HepG2 (cell line): ENCODE results near the gene HS2ST1. TPM values are rescaled to one million over a fixed set of nuclear protein-coding genes. Genes with fewer than 3 reads are reported as not detected.

Experiments used
- ATAC-seq: fragments of 200-7000 bp; cut with Tn5 transposase; 3 replicates; pipeline ENCODE4 v1.9.1; 2020; ENCODE audit warnings: mild to moderate bottlenecking, moderate library complexity
- BruUV-seq: library from RNA; stranded (reverse); fragments of 400-500 nt; replicated peaks from 2 replicates; lab custom pipeline; 2021; lab: Mats Ljungman, UMichigan
- CTCF ChIA-PET: fragments of 300-600 bp; formaldehyde crosslinking; extraction: SDS; loops from one replicate; lab custom pipeline; 2021; ENCODE audit warnings: low total read pairs, inconsistent platforms, low intra/inter-chr PET ratio; lab: Yijun Ruan, JAX
- POLR2A ChIA-PET: fragments of 350-600 bp; sonication (Branson Sonifier 250); formaldehyde crosslinking; loops from one replicate; lab custom pipeline; 2020; ENCODE audit warnings: antibody characterized with exemption, inconsistent platforms; lab: Yijun Ruan, JAX
- DNase-seq: peaks from one replicate; pipeline ENCODE4 v3.0.0-alpha.2; 2015; ENCODE audit warnings: low spot score
- FAIRE-seq: peaks from 3 replicates; lab custom pipeline; 2011; peaks lifted over from hg19 to GRCh38; lab: Jason Lieb, UNC
- H2AFZ ChIP-seq: one replicate; pipeline ENCODE4 v1.6.1; 2011; ENCODE audit warnings: low read length, inconsistent platforms
- H3K27ac ChIP-seq: fragments of 300-600 bp; 3 replicates; pipeline ENCODE4 v1.8.0; 2011; ENCODE audit warnings: mixed run types, mild to moderate bottlenecking, mixed read lengths, low read length, inconsistent platforms; ENCODE audit not compliant: insufficient read depth; ENCODE audit errors: extremely low read length
- H3K27me3 ChIP-seq, 2 experiments: fragments of 200-600 bp in 1 of 2; 2 replicates in 1 of 2; 3 replicates in 1 of 2; pipeline versions ENCODE4 v1.6.0 to v1.8.0; 2011; ENCODE audit warnings: low read length in 2 of 2, mild to moderate bottlenecking in 2 of 2, moderate library complexity in 2 of 2, inconsistent platforms in 1 of 2; ENCODE audit not compliant: insufficient read depth in 2 of 2, control insufficient read depth in 1 of 2
- H3K36me3 ChIP-seq, 2 experiments: fragments of 200-600 bp in 1 of 2; replicated peaks in 1 of 2; 2 replicates in 1 of 2; 3 replicates in 1 of 2; pipeline versions ENCODE4 v1.5.1 to v1.8.0; 2011; ENCODE audit warnings: low read length in 2 of 2, inconsistent platforms in 1 of 2; ENCODE audit not compliant: insufficient read depth in 2 of 2, control insufficient read depth in 1 of 2
- H3K4me1 ChIP-seq: 2 replicates; pipeline ENCODE4 v1.5.1; 2012; ENCODE audit warnings: low read length, inconsistent platforms; ENCODE audit not compliant: insufficient read depth
- H3K4me2 ChIP-seq: 2 replicates; pipeline ENCODE4 v1.6.0; 2011; ENCODE audit warnings: low read depth, low read length, inconsistent platforms
- H3K4me3 ChIP-seq, 3 experiments: fragments of 200-600 bp in 1 of 3; sonication (generic), shearing (Covaris generic) in 1 of 3; replicated peaks in 1 of 3; 2 replicates each; pipeline ENCODE4 v1.5.1; 2011 to 2016; ENCODE audit warnings: low read length in 3 of 3, inconsistent platforms in 2 of 3, low read depth in 2 of 3, mild to moderate bottlenecking in 2 of 3, control low read depth in 1 of 3, mixed read lengths in 1 of 3; ENCODE audit not compliant: insufficient read depth in 1 of 3
- H3K79me2 ChIP-seq: one replicate; pipeline ENCODE4 v1.6.1; 2011; ENCODE audit warnings: low read length, inconsistent platforms; ENCODE audit not compliant: insufficient read depth
- H3K9ac ChIP-seq: 2 replicates; pipeline ENCODE4 v1.6.0; 2011; ENCODE audit warnings: mild to moderate bottlenecking, low read depth, low read length, inconsistent platforms; ENCODE audit not compliant: insufficient read depth
- H3K9me3 ChIP-seq: 2 replicates; pipeline ENCODE4 v1.5.1; 2012; ENCODE audit warnings: mild to moderate bottlenecking, low read length
- H4K20me1 ChIP-seq: 2 replicates; pipeline ENCODE4 v1.6.0; 2011; ENCODE audit warnings: inconsistent platforms, mild to moderate bottlenecking, low read length, moderate library complexity; ENCODE audit not compliant: insufficient read depth
- HHEX ChIP-seq: IDR thresholded peaks from 2 replicates; pipeline ENCODE4 v1.6.1; 2016; ENCODE audit warnings: control low read depth
- HMG20B ChIP-seq: conservative IDR thresholded peaks from 2 replicates; pipeline ENCODE4 v1.6.1; 2016; ENCODE audit warnings: missing genetic modification reagents, missing compliant biosample characterization
- MAX ChIP-seq: IDR thresholded peaks from 2 replicates; pipeline ENCODE4 v1.6.1; 2012; ENCODE audit warnings: inconsistent platforms
- REST ChIP-seq, 2 experiments: IDR thresholded peaks; 2 replicates each; pipeline ENCODE4 v1.6.1; 2011 to 2012; ENCODE audit warnings: low read length in 2 of 2, borderline replicate concordance in 1 of 2, low read depth in 1 of 2, mild to moderate bottlenecking in 1 of 2, moderate library complexity in 1 of 2
- SMAD1 ChIP-seq: sonication (generic); formaldehyde crosslinking; IDR thresholded peaks from 2 replicates; pipeline ENCODE4 v1.4.0; 2020; ENCODE audit warnings: missing genetic modification reagents, low read depth, mild to moderate bottlenecking, borderline replicate concordance
- SMC3 ChIP-seq: IDR thresholded peaks from 2 replicates; pipeline ENCODE4 v1.6.1; 2011; ENCODE audit warnings: low read length, improper control_type of control experiment
- ZFAT ChIP-seq: sonication (generic); formaldehyde crosslinking; conservative IDR thresholded peaks from 2 replicates; pipeline ENCODE4 v1.8.1; 2023; ENCODE audit warnings: missing genetic modification reagents, inconsistent platforms
- ZFP1 ChIP-seq: IDR thresholded peaks from 2 replicates; pipeline ENCODE4 v1.6.1; 2016
- ZUFSP ChIP-seq: sonication (generic); formaldehyde crosslinking; IDR thresholded peaks from 2 replicates; pipeline ENCODE4 v1.9.0; 2021; ENCODE audit warnings: missing genetic modification reagents, mild to moderate bottlenecking, borderline replicate concordance
- WGBS: methylation state at CpG from one replicate; pipeline ENCODE4 v1.1.6; 2017; ENCODE audit warnings: low lambda C conversion rate; 5-methylcytosine and 5-hydroxymethylcytosine counted together
- in situ Hi-C: cut with HindIII; loops from 2 replicates; pipeline ENCODE4 v1.10.0; 2017; ENCODE audit warnings: low pct_unique_long_range_greater_than_20kb; ENCODE audit not compliant: extremely low pct_ligation_motif_present
- intact Hi-C: fragments of 100-400 bp; cut with micrococcal nuclease; formaldehyde crosslinking; loops from one replicate; pipeline ENCODE4 v1.10.0; 2022; ENCODE audit not compliant: unreplicated experiment
- polyA plus RNA-seq, 8 experiments: library from polyadenylated mRNA; depleted of rRNA in 3 of 8; stranded (reverse) in 7 of 8; unstranded in 1 of 8; fragments of >200 nt; fragmentation: Illumina TruSeq in 4 of 8; extraction: Trizol in 4 of 8; gene quantifications; 2 replicates each; pipeline versions ENCODE4 v1.2.1 to v1.2.3, GENCODE V29; 2011 to 2016; ENCODE audit warnings: low read depth in 4 of 8, missing spikeins in 1 of 8, mixed read lengths in 1 of 8; ENCODE audit not compliant: insufficient read depth in 1 of 8
- total RNA-seq, 5 experiments: library from RNA; depleted of rRNA; stranded (reverse); fragments of >200 nt; fragmentation: Illumina TruSeq; extraction: Trizol; gene quantifications; 2 replicates each; pipeline ENCODE4 v1.2.3, GENCODE V29; 2016; ENCODE audit warnings: low read depth in 1 of 5

HS2ST1 gene
- total and polyA plus RNA-seq, 2 of the 13 experiments (the other 11 are each of a cell fraction or from before 2014, with no cell fraction given): 22.1 to 58.7 TPM

GRCh38 chr1:87108228-87108627 lies 193.8 kb downstream of the HS2ST1 start:
- Histone ChIP-seq H3K4me2 (no peak overlapping the region), H3K27me3 (no peaks in the 10 kb centered on the region), H2AFZ (no peak overlapping the region), H3K27ac (no peak overlapping the region), H3K4me1 (peaks cover 40% of the 10 kb centered on the region), H4K20me1 (no peaks in the 10 kb centered on the region), H3K79me2 (no peaks in the 10 kb centered on the region), H3K4me3 (no peak overlapping the region), H3K9me3 (no peaks in the 10 kb centered on the region), H3K9ac (no peak overlapping the region), H3K36me3 (no peaks in the 10 kb centered on the region; a peak in 3 of 5 replicates)
- ChIA-PET POLR2A (no interaction called here), CTCF (no interaction called here)
- TF ChIP-seq ZFAT: no peak
- TF ChIP-seq SMC3: no peak
- no peak for TF ChIP-seq ZUFSP (CRISPR knock-in tag)
- no peak for TF ChIP-seq HMG20B (CRISPR knock-in tag)
- TF ChIP-seq MAX: no peak
- no peak for TF ChIP-seq ZFP1 (CRISPR knock-in tag)
- no peak for TF ChIP-seq HHEX
- no peak for TF ChIP-seq SMAD1 (CRISPR knock-in tag)
- TF ChIP-seq REST (IDR thresholded peaks at IDR 0.05; ENCODE audit: borderline replicate concordance in 1 of 2, low read depth in 1 of 2, low read length in 2 of 2): no peak
- ATAC-seq (no peak), DNase-seq (no peak), FAIRE-seq (no peak)
- WGBS: 100% methylated on average over 1 of the region's 1 CpG
- in situ Hi-C loops: no loop called here
- no TSS peak for BruUV-seq
- intact Hi-C loops: no loop called here
